ENCODE measurements around the gene PTCH2.
"Not testable (repeated sequence)": the region's sequence is repeated elsewhere in the genome, so short reads cannot be mapped to it uniquely, and the experiment has no call there.

PTCH2 gene

GRCh38 chr1:44819196-44819607 is 23.9 kb downstream of the PTCH2 start:
- no peak for ATAC-seq
- no peaks in the 10 kb centered on the region for H3K9me3 Mint-ChIP-seq

GRCh38 chr1:44817771-44818495 is 25.1 kb downstream of the PTCH2 start:
- Mint-ChIP-seq H3K27me3 (no peaks in the 10 kb centered on the region), H3K36me3 (ENCODE audit: low read depth) (peaks cover 21% of the 10 kb centered on the region)

More at GRCh38 chr1:44819196-44819607, 23.9 kb downstream of the PTCH2 start:
- no peaks in the 10 kb centered on the region for H3K27me3 Mint-ChIP-seq
- no peak for DNase-seq
- peaks cover 50% of the 10 kb centered on the region for H3K4me1 Mint-ChIP-seq
- H3K4me3 Mint-ChIP-seq, result peak overlapping the region; percentile 86
- H3K27ac Mint-ChIP-seq, result peak overlapping the region; percentile 100
- peaks cover 17% of the 10 kb centered on the region for H3K36me3 Mint-ChIP-seq (ENCODE audit: low read depth)

GRCh38 chr1:44817307-44817706 is 25.7 kb downstream of the PTCH2 start:
- Mint-ChIP-seq H3K27ac (peak overlapping the region; percentile 57), H3K4me1 (peaks cover 63% of the 10 kb centered on the region), H3K27me3 (no peaks in the 10 kb centered on the region), H3K36me3 (ENCODE audit: low read depth) (peaks cover 21% of the 10 kb centered on the region), H3K4me3 (peak overlapping the region; percentile 37), H3K9me3 (no peaks in the 10 kb centered on the region)
- DNase-seq (no peak), ATAC-seq (no peak)

More at GRCh38 chr1:44817771-44818495, 25.1 kb downstream of the PTCH2 start:
- no peak for ATAC-seq
- Mint-ChIP-seq H3K9me3 (no peaks in the 10 kb centered on the region), H3K4me1 (peaks cover 57% of the 10 kb centered on the region), H3K27ac (peak overlapping the region; percentile 33), H3K4me3 (peak overlapping the region; percentile 37)
- DNase-seq, result no peak

- ATAC-seq, result not testable (repeated sequence)
Observed at GRCh38 chr1:44815926-44816325, 27.1 kb downstream of the PTCH2 start.

GRCh38 chr1:44812822-44813543 is 30.1 kb downstream of the PTCH2 start:
- Mint-ChIP-seq H3K36me3 (ENCODE audit: low read depth) (peaks cover 34% of the 10 kb centered on the region), H3K27me3 (no peaks in the 10 kb centered on the region), H3K9me3 (no peaks in the 10 kb centered on the region), H3K27ac (no peak overlapping the region), H3K4me3 (no peak overlapping the region), H3K4me1 (peaks cover 79% of the 10 kb centered on the region)
- no peak for DNase-seq
- ATAC-seq, result no peak

More at GRCh38 chr1:44815926-44816325, 27.1 kb downstream of the PTCH2 start:
- Mint-ChIP-seq H3K4me1 (peaks cover 76% of the 10 kb centered on the region), H3K4me3 (peak overlapping the region; percentile 27), H3K36me3 (ENCODE audit: low read depth) (peaks cover 26% of the 10 kb centered on the region)
- H3K9me3 Mint-ChIP-seq, DNase-seq, H3K27ac Mint-ChIP-seq, H3K27me3 Mint-ChIP-seq: not testable (repeated sequence)

GRCh38 chr1:44811234-44811633 is 31.8 kb downstream of the PTCH2 start:
- H3K27me3 Mint-ChIP-seq, result no peaks in the 10 kb centered on the region
- peaks cover 36% of the 10 kb centered on the region for H3K36me3 Mint-ChIP-seq (ENCODE audit: low read depth)
- no peaks in the 10 kb centered on the region for H3K9me3 Mint-ChIP-seq
- H3K4me3 Mint-ChIP-seq, result peak overlapping the region; percentile 82
- DNase-seq (no peak), ATAC-seq (no peak)
- H3K4me1 Mint-ChIP-seq, result peaks cover 87% of the 10 kb centered on the region
- peak overlapping the region; percentile 100 for H3K27ac Mint-ChIP-seq

GRCh38 chr1:44810762-44811105 is 32.3 kb downstream of the PTCH2 start:
- not testable (repeated sequence) for ATAC-seq, DNase-seq, H3K9me3 Mint-ChIP-seq, H3K27me3 Mint-ChIP-seq
- Mint-ChIP-seq H3K27ac (peak overlapping the region; percentile 100), H3K4me1 (peaks cover 89% of the 10 kb centered on the region), H3K4me3 (peak overlapping the region; percentile 82), H3K36me3 (ENCODE audit: low read depth) (peaks cover 35% of the 10 kb centered on the region)

- Mint-ChIP-seq H3K9me3 (no peaks in the 10 kb centered on the region), H3K27me3 (no peaks in the 10 kb centered on the region), H3K36me3 (ENCODE audit: low read depth) (peaks cover 33% of the 10 kb centered on the region), H3K4me1 (peaks cover 89% of the 10 kb centered on the region), H3K27ac (peak overlapping the region; percentile 100), H3K4me3 (peak overlapping the region; percentile 82)
- ATAC-seq (no peak), DNase-seq (peak; percentile 50)
Observed at GRCh38 chr1:44810101-44810761, 32.8 kb downstream of the PTCH2 start.

- H3K27ac Mint-ChIP-seq, result peak overlapping the region; percentile 100
- H3K27me3 Mint-ChIP-seq, result no peaks in the 10 kb centered on the region
- H3K4me1 Mint-ChIP-seq, result peaks cover 89% of the 10 kb centered on the region
- peaks cover 34% of the 10 kb centered on the region for H3K36me3 Mint-ChIP-seq (ENCODE audit: low read depth)
- H3K4me3 Mint-ChIP-seq, result peak overlapping the region; percentile 82
- H3K9me3 Mint-ChIP-seq, result no peaks in the 10 kb centered on the region
- ATAC-seq (peak; percentile 51), DNase-seq (peak; percentile 86)
Observed at GRCh38 chr1:44808938-44809917, 33.8 kb downstream of the PTCH2 start.

GRCh38 chr1:44808063-44808937 is 34.8 kb downstream of the PTCH2 start, which contains the start of gene BTBD19:
TSS of gene BTBD19 (plus strand) at chr1:44808523. CDS start at chr1:44808821, 298 bp downstream.
- DNase-seq (peak; percentile 86), ATAC-seq (peak; percentile 53)
- H3K4me1 Mint-ChIP-seq, result peaks cover 91% of the 10 kb centered on the region
- H3K9me3 Mint-ChIP-seq, result no peaks in the 10 kb centered on the region
- peak within 1 kb of the TSS; percentile 82 for H3K4me3 Mint-ChIP-seq
- H3K27ac Mint-ChIP-seq, result peak within 1 kb of the TSS; percentile 100
- H3K27me3 Mint-ChIP-seq, result no peaks in the 10 kb centered on the region
- peaks cover 37% of the 10 kb centered on the region for H3K36me3 Mint-ChIP-seq (ENCODE audit: low read depth)

- Mint-ChIP-seq H3K36me3 (ENCODE audit: low read depth) (peaks cover 45% of the 10 kb centered on the region), H3K4me1 (peaks cover 93% of the 10 kb centered on the region), H3K27me3 (no peaks in the 10 kb centered on the region), H3K27ac (peak overlapping the region; percentile 100), H3K9me3 (no peaks in the 10 kb centered on the region), H3K4me3 (peak overlapping the region; percentile 82)
- ATAC-seq, result peak; percentile 65
- DNase-seq, result peak; percentile 92
Observed at GRCh38 chr1:44807364-44808062, 35.5 kb downstream of the PTCH2 start.

GRCh38 chr1:44806704-44807363 is 36.2 kb downstream of the PTCH2 start, which contains the start of gene DYNLT4:
TSS of gene DYNLT4 (minus strand) at chr1:44807351. CDS start at chr1:44806668, 683 bp downstream.
- H3K27ac Mint-ChIP-seq, result peak within 1 kb of the TSS; percentile 100
- peak within 1 kb of the TSS; percentile 82 for H3K4me3 Mint-ChIP-seq
- no peaks in the 10 kb centered on the region for H3K27me3 Mint-ChIP-seq
- no peak for DNase-seq
- peaks cover 92% of the 10 kb centered on the region for H3K4me1 Mint-ChIP-seq
- no peaks in the 10 kb centered on the region for H3K9me3 Mint-ChIP-seq
- peak; percentile 12 for ATAC-seq
- peaks cover 52% of the 10 kb centered on the region for H3K36me3 Mint-ChIP-seq (ENCODE audit: low read depth)

Data from activated naive CD8-positive, alpha-beta T cell treated with anti-CD3 and anti-CD28 coated beads, Interleukin-2, amount 50 U/mL, for 24 hours (primary cell).